Upper lobe of right lung (tissue), 1 donor: ENCODE measurements around the gene TENT4A. TPM values are rescaled to one million over a fixed set of nuclear protein-coding genes. Genes with fewer than 3 reads are reported as not detected.
"Not testable (repeated sequence)": the region's sequence is repeated elsewhere in the genome, so short reads cannot be mapped to it uniquely, and the experiment has no call there.

ENCODE experiments used
- ATAC-seq: fragments of 200-7000 bp; cut with Tn5 transposase; one replicate; pipeline ENCODE4 v1.9.1; 2020; ENCODE audit warnings: mild to moderate bottlenecking, moderate library complexity
- DNase-seq: peaks from one replicate; pipeline ENCODE4 v3.0.0-alpha.2; 2020
- H3K27ac ChIP-seq: fragments of 200-600 bp; one replicate; pipeline ENCODE4 v1.8.0; 2022
- H3K27me3 ChIP-seq: fragments of 200-600 bp; one replicate; pipeline ENCODE4 v1.8.0; 2022; ENCODE audit warnings: mild to moderate bottlenecking
- H3K36me3 ChIP-seq: fragments of 200-600 bp; one replicate; pipeline ENCODE4 v1.8.0; 2022
- H3K4me1 ChIP-seq: fragments of 200-600 bp; one replicate; pipeline ENCODE4 v1.8.0; 2022
- H3K4me3 ChIP-seq: fragments of 200-600 bp; one replicate; pipeline ENCODE4 v1.8.0; 2022; ENCODE audit warnings: mild to moderate bottlenecking
- H3K9me3 ChIP-seq: fragments of 200-600 bp; one replicate; pipeline ENCODE4 v1.8.0; 2022
- intact Hi-C: fragments of 100-400 bp; cut with DNase I; formaldehyde crosslinking; loops from one replicate; pipeline ENCODE4 v1.11.0; 2022
- total RNA-seq: library from RNA; stranded (reverse); fragmentation: NEBNext Ultra II Directional; extraction: Animal tissue kit (Norgen Biotek cat#: 25700); gene quantifications from one replicate; pipeline ENCODE4 v1.2.1, GENCODE V29; 2021
- TF ChIP-seq, protein P1 (sequence below): fragments of 200-600 bp; IDR thresholded peaks from one replicate; pipeline ENCODE4 v1.8.0; 2022; ENCODE audit warnings: antibody characterized with exemption
- donor health status: DM: no; HTN: yes; CAD: no; lungs with severe emphysema.

TENT4A gene
- total RNA-seq, 1 donor from 2014 or later = 19.9 TPM

DNA sequence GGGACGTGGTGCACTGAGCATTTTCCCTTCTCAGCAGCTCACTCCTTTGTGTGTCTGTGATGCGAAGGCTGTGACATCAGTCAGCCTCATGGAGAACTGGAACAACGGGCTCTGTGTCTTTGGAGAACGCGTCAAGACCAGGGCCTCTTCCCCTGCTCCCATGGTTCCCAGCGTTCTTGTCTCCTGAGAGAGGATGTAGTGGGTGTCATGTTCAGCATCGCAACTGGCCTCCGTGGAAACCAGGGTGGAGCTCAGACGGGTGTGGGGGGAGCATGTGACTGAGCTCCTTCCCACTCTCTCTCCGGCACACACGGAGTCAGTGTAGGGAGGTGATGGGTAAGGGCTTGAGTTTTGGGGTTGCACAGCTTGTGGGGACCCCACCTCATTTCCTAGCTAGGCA, 59.7 kb downstream of the TENT4A start:
- H3K4me3 ChIP-seq = no peak overlapping the region
- DNase-seq (no peak), ATAC-seq (peak; percentile 76)
- peaks cover 5% of the 10 kb centered on the region for H3K4me1 ChIP-seq
- TF ChIP-seq, protein P1, sequence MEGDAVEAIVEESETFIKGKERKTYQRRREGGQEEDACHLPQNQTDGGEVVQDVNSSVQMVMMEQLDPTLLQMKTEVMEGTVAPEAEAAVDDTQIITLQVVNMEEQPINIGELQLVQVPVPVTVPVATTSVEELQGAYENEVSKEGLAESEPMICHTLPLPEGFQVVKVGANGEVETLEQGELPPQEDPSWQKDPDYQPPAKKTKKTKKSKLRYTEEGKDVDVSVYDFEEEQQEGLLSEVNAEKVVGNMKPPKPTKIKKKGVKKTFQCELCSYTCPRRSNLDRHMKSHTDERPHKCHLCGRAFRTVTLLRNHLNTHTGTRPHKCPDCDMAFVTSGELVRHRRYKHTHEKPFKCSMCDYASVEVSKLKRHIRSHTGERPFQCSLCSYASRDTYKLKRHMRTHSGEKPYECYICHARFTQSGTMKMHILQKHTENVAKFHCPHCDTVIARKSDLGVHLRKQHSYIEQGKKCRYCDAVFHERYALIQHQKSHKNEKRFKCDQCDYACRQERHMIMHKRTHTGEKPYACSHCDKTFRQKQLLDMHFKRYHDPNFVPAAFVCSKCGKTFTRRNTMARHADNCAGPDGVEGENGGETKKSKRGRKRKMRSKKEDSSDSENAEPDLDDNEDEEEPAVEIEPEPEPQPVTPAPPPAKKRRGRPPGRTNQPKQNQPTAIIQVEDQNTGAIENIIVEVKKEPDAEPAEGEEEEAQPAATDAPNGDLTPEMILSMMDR = no peak
- no peak overlapping the region for H3K27ac ChIP-seq
- intact Hi-C loops = no loop called here
- no peaks in the 10 kb centered on the region for H3K27me3 ChIP-seq
- no peaks in the 10 kb centered on the region for H3K9me3 ChIP-seq
- H3K36me3 ChIP-seq = no peaks in the 10 kb centered on the region

DNA sequence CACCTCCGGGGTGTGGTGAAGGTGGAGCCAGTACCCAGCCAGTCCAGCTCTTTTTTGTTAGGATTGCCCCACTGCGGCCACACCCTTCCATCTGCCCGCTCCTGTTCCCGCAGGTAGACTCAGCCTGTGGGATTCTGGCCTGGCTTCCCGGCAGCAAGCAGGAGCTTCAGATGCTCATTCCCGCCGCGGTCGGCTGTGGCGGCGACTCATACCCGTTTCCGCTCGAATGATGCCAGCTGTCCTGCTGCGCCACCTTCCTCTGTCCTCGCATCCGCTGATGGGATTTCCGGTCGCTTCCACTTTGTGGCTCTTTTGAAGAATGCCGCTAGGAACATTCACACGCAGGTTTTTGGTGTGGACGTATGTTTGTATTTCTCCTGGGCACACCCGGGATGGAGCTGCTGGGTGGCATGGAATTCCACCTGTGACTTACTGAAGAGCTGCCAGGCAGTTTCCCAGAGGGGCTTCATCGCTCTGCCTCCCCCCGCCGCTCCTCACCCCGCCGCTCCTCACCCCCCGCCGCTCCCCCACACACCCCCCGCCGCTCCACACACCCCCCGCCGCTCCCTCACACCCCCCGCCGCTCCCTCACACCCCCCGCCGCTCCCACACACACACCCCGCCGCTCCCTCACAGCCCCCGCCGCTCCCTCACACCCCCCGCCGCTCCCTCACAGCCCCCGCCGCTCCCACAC, 60.3 kb downstream of the TENT4A start:
- H3K36me3 ChIP-seq = no peaks in the 10 kb centered on the region
- peaks cover 5% of the 10 kb centered on the region for H3K4me1 ChIP-seq
- ATAC-seq (no peak), DNase-seq (no peak)
- no peak overlapping the region for H3K4me3 ChIP-seq
- no peaks in the 10 kb centered on the region for H3K9me3 ChIP-seq
- TF ChIP-seq, protein P1 = no peak
- H3K27ac ChIP-seq = no peak overlapping the region
- H3K27me3 ChIP-seq = no peaks in the 10 kb centered on the region
- intact Hi-C loops = no loop called here

DNA sequence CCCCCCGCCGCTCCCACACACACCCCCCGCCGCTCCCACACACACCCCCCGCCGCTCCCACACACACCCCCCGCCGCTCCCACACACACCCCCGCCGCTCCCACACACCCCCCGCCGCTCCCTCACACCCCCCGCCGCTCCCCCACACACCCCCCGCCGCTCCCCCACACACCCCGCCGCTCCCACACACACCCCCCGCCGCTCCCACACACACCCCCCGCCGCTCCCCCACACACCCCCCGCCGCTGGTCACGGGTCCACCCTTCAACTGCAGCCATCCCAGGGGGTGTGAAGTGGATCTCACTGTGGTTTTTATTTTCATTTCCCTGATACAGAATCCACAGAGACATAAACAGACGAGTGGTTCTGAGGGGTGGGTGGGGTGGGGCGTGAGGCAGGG, 61.0 kb downstream of the TENT4A start:
- H3K4me1 ChIP-seq, H3K9me3 ChIP-seq, H3K4me3 ChIP-seq, H3K36me3 ChIP-seq, ATAC-seq, intact Hi-C loops, DNase-seq, H3K27ac ChIP-seq, H3K27me3 ChIP-seq: not testable (repeated sequence)

DNA sequence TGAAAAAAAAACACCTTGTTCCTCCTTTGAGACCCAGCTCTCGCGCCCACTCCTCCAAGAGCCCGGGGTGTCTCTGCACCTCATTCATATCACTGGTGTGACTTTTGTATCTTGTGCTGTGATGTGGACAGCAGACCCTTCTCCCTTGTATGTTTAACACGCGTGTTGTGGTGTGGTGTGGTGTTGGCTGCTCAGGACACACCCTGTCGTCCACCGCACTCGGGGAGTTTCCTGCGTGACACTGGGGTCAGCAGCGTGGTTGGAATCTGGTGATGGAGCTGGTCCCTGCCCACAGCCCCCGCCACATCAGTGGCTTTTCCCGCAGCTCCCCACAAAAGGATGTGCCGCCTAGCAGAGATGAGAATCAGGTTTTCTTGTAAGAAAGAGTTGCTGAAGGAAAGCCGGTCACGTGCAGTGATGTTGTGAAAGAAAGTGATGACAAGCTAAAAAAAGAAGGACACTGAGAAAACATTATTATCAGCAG, 61.5 kb downstream of the TENT4A start:
- no peak for ATAC-seq
- Histone ChIP-seq H3K9me3 (no peaks in the 10 kb centered on the region), H3K4me3 (no peak overlapping the region), H3K4me1 (peaks cover 5% of the 10 kb centered on the region), H3K36me3 (no peaks in the 10 kb centered on the region), H3K27ac (no peak overlapping the region), H3K27me3 (no peaks in the 10 kb centered on the region)
- DNase-seq = no peak
- TF ChIP-seq, protein P1 = no peak
- intact Hi-C loops = no loop called here

DNA sequence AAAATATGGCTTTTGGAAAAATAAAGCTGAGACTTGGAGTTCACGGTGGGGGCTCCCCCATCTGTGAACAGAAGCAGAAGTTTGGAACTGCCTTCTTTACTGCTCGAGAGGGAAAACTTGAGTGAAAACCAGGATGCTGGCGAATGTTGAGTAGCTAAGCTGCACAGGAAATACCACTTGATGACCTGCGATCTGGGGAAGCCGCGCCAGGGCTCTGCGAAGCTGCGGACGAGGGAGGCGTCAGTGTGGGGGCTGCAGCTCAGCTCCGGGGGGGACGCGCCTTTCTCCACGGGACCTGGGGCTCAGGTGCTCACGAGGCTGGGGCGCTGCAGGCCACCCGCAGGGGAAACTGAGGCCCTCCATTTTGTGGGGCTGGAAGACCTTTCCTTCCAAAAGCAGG, 62.3 kb downstream of the TENT4A start:
- no peaks in the 10 kb centered on the region for H3K36me3 ChIP-seq
- H3K27ac ChIP-seq = no peak overlapping the region
- no peak for DNase-seq
- no peak overlapping the region for H3K4me3 ChIP-seq
- TF ChIP-seq, protein P1 = no peak
- no peak for ATAC-seq
- no peaks in the 10 kb centered on the region for H3K27me3 ChIP-seq
- H3K4me1 ChIP-seq = peaks cover 5% of the 10 kb centered on the region
- intact Hi-C loops = no loop called here
- no peaks in the 10 kb centered on the region for H3K9me3 ChIP-seq

DNA sequence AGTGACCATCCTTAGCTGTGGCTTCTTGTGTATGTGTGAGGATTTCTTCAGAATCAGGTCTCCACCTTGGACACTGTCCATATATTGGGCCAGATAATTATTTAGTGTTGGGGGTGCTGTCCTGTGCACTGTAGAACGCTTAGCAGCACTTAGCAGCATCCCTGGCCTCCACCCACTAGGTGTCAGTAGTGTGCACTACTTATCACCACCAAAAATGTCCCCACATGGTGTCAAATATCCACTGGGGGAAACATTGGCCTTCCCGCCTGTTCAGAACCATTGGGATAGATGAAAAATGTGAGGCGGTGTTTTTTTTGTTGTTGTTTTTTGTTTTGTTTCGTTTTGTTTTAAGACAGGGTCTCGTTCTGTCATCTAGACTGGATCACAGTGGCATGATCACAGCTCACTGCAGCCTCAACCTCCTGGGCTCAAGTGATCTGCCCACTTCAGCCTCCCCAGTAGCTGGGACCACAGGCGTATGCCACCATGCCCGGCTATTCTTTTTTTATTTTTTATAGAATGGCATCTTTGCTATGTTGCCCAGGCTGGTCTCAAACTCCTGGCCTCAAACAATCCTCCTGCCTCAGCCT, 67.7 kb downstream of the TENT4A start:
- Histone ChIP-seq H3K4me1 (no peaks in the 10 kb centered on the region), H3K27ac (no peak overlapping the region), H3K9me3 (no peaks in the 10 kb centered on the region), H3K4me3 (no peak overlapping the region), H3K36me3 (no peaks in the 10 kb centered on the region), H3K27me3 (no peaks in the 10 kb centered on the region)
- ATAC-seq (peak; percentile 82), DNase-seq (no peak)
- TF ChIP-seq, protein P1 = peak; percentile 46
- intact Hi-C loops = no loop called here
